ENCODE results near the gene UBE2M. TPM values are rescaled to one million over a fixed set of nuclear protein-coding genes. Genes with fewer than 3 reads are reported as not detected.
"Not testable (repeated sequence)": the region's sequence is repeated elsewhere in the genome, so short reads cannot be mapped to it uniquely, and the experiment has no call there.

Gene UBE2M
- total RNA-seq, 1 donor from 2014 or later: 92.8 TPM

- intact Hi-C loops (cut with micrococcal nuclease): loop anchor here (1.0 kb wide), 5 partner anchors 11 to 30 kb away; partner anchors contain the start of genes CHMP2A, MZF1 and ZBTB45
Observed at GRCh38 chr19:58543826-58544590, 14.4 kb downstream of the UBE2M start, which contains the start of gene TRIM28. TSS of gene TRIM28 (plus strand) at chr19:58544064. CDS start at chr19:58544758, 694 bp downstream.

GRCh38 chr19:58542641-58543372, 15.6 kb downstream of the UBE2M start:
- intact Hi-C loops (cut with micrococcal nuclease): not testable (repeated sequence)

DNA sequence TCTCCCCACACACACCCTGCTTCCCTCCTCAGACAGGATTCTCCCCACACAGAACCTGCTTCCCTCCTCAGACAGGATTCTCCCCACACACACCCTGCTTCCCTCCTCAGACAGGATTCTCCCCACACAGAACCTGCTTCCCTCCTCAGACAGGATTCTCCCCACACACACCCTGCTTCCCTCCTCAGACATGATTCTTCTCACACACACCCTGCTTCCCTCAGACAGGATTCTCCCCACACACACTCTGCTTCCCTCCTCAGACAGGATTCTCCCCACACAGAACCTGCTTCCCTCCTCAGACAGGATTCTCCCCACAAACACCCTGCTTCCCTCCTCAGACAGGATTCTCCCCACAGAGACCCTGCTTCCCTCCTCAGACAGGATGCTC, 19.2 kb downstream of the UBE2M start:
- intact Hi-C loops (cut with micrococcal nuclease): not testable (repeated sequence)

DNA sequence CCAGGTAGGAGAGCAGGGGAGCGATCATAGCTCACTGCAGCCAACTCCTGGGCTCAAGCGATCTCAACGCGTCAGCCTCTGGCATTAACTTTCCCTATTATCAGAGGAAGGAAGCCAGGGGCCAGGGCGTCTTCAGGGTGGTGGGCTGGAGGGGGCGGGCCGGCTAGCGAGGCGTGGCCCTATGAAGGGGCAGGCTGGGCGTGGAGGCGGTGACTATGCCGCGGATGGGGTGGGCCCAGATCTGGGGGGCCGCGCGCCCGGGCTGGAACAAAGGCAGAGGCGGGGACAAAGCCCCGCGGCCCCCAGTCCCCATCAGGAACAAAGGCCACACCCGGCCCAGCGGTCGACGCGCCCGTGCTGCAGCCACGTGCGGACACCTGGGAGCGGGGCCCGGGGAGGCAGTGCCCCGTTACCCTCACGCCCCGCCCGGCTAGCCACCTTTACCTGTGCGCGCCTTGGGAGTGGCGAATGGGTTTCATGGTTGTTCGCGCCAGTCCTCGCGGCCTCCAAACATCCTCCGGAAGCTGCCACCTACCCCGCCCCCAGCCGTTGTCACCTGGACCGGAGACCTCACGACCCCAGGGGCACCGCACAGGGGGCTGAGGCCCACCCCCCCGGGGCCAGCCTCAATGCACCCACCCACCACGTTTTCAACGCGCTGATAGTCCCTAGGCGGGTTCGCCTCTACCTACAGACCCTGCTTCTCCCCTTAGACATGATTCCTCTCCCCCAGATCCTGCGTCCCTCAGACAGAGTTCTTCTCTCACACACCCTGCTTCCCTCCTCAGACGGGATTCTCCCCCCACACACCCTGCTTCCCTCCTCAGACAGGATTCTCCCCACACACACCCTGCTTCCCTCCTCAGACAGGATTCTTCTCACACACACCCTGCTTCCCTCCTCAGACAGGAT, 19.9 kb downstream of the UBE2M start:
- intact Hi-C loops (cut with micrococcal nuclease): no loop called here

- intact Hi-C loops (cut with micrococcal nuclease): no loop called here
Observed at GRCh38 chr19:58536852-58537798, 21.3 kb downstream of the UBE2M start.

- intact Hi-C loops (cut with micrococcal nuclease): no loop called here
Observed at GRCh38 chr19:58535857-58536256, 22.6 kb downstream of the UBE2M start.

- intact Hi-C loops (cut with micrococcal nuclease): no loop called here
Observed at GRCh38 chr19:58531034-58531840, 27.2 kb downstream of the UBE2M start.

GRCh38 chr19:58529405-58529804, 29.0 kb downstream of the UBE2M start:
- intact Hi-C loops (cut with micrococcal nuclease): no loop called here

DNA sequence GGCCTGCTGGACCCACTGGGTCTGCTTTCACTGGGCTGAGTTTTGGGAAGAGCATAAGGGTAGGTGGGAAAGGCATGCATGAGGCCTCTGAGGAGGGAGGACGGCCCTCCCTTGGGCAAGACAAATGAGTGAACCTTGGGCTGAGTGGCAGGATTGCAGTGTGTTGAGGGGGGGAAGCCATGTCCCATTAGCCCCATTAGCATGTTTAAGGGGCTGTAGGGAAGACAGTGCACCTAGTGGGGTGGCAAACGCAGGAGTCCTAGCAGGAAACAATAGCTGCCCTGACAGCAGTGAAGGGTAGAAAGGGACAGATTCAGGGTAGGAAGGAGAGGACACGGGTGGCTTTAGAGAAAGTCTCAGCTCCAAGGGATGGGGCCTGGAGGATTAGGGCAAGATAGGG, 35.7 kb downstream of the UBE2M start:
- intact Hi-C loops (cut with micrococcal nuclease): no loop called here

- intact Hi-C loops (cut with micrococcal nuclease): no loop called here
Observed at GRCh38 chr19:58521651-58522050, 36.8 kb downstream of the UBE2M start.

DNA sequence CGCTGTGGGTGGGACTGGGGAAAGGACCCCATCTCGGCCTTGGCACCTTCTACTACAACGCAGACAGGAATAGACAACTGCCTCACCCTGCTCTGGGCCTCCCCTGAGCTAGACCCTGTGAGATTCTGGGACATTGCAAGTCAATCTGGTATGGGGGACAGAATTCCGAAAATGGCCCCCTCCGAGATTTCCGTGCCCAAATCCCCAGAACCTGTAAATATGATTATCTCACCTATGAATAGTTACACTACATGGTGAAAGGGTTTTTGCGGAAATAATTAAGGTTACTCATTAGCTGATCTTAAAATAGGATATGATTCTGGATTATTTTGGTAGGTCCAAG, 38.2 kb downstream of the UBE2M start:
- intact Hi-C loops (cut with micrococcal nuclease): loop anchor here (1.0 kb wide), 1 partner anchor 61 kb away; no protein-coding TSS in a partner anchor

DNA sequence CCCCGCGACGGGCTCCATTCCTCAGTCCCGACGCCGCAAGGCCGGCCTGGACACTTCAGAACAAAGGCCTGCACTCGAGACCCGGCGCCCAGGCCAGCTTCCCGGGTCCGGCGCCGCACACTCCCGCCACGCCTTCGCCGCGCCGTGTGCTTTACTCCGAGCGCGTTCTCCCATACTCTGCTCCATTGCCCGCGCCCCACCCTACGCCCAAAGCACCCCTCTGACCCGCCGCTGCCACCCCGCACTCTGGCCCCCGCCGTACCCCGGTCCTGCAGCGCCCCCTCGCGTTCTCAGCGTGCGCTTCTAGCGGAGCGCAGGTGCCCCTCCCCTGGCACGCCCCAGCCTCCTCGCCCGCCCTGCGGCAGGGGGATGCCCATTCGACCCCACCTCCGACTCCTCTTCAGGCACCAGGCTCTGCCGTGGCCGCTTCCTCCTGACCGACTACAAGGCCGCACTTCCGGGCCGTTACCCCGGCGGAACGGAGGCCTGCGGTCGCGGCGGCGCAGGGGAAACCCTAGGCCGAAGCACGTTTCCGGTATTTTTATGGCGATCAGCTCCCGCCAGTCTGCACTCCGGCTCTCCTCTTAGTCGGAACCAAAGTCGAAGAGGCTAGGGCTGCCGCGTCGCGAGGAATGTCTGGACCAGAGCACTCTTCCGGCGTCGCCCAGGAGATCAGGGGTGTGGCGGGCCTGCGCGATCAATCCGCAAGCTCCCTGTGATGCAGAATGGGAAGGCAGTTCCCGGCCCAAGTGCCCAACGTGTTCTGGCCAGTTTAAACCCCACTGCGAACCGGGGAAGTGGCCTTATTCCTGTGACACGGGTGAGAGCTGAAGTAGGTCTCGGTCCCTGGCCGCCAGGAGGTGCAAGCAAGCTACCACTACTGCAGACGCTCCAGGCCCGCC, 38.8 kb downstream of the UBE2M start, which contains the start of gene ZBTB45:
TSS of gene ZBTB45 (minus strand) at position 456 of the 902 bp plus-strand sequence. CDS start 2,137 bp downstream, outside the sequence.
- intact Hi-C loops (cut with micrococcal nuclease): loop anchor here (1.0 to 5.0 kb wide), 9 partner anchors 20 to 112 kb away; partner anchors contain the start of genes CHMP2A, MZF1, TRIM28 and ZNF324B

GRCh38 chr19:58519087-58519354, 39.4 kb downstream of the UBE2M start:
- intact Hi-C loops (cut with micrococcal nuclease): loop anchor here (1.0 to 5.0 kb wide), 8 partner anchors 20 to 112 kb away; partner anchors contain the start of genes CHMP2A, MZF1, TRIM28 and ZNF324B

GRCh38 chr19:58518256-58519086, 39.9 kb downstream of the UBE2M start:
- intact Hi-C loops (cut with micrococcal nuclease): loop anchor here (1.0 to 5.0 kb wide), 8 partner anchors 19 to 111 kb away; partner anchors contain the start of genes CHMP2A, MZF1, TRIM28 and ZNF324B

DNA sequence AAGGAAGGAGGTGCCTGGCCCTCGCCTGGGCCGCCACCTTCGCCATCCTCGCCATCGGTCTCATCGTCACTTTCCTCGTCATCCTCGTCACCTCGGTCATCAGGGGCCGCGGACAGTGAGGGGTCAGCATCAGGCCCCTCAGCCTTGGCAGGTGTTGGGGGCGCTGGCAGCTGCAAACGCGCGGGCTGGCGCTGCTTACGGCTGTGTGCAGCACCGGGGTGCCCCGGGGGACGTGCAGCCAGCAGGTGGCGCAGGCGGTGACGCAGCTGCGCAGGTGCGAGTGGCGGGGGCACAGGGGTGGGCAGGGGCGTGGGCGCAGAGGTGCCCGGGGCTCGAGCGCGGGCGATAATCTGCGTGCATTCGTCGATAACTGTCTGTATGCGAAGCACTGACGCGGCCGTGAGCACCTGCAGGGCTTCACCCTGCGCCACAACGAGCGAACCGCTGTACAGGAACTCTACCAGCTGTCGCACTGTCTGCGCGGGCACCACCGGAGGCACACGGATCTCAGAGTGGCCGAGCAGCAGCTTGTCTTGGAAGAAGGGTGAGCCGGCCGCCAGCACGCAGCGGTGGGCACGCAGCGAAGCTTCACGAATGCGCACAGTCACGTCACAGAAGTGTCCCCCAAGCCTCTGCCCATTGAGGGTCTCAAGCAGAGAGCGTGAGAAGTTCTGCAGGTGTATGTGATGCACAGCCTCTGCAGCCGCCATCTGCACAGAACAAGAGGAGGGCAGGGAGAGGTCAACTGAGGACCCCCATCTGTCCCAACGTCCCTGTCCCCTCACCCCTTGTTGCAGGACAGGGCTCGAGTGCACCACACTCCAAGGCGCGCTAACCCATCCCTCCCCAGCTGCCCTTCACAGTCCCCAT, 41.2 kb downstream of the UBE2M start:
- intact Hi-C loops (cut with micrococcal nuclease): loop anchor here (5.0 kb wide), 1 partner anchor 110 kb away; the partner anchor contains the start of gene ZNF584

GRCh38 chr19:58516246-58516836, 42.1 kb downstream of the UBE2M start:
- intact Hi-C loops (cut with micrococcal nuclease): loop anchor here (5.0 kb wide), 1 partner anchor 109 kb away; the partner anchor contains the start of gene ZNF584

Measured in T-helper 2 cell treated with Interferon-gamma antibody and Interleukin-4, amounts not matched to agents 100 ng/mL and 5 ng/mL, for 36 hours (primary cell).